ENCODE results near the gene CELF2.

DNA sequence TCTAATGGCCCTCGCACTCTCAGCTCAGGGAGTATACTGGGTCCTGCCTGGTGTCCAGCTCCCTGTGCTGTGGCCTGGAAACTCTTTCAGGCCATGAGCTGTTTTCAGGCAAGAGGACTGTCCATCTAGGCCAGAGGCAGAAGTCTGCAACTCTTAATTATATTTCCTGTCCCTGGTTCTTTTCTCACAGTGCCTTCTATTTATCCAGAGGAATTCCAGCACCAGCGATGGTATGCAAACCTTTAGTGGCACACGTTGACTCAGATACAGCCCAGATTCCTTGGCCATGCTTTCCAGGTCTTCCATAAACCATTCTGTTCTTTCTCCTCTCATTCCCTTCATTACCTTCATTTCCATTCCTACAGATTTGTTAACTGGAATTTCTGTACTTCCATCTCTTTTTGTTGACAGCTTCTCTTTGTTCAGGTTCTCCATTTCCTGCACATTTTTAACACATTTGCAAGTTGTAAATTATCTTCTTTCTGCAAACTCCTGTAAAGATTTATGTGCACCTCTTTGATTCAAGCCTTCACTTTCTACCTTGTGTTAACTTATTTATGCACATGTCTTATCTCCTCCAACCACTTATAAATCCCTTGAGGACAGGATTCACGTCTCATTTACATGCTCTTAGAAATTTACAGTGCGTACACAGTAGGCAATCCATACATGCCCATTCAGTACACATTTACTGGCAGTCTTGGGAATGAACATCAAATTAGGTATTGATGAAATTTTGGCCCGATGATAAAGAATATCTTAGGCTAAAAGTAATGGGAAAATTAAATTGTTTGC is 172.1 kb downstream of the CELF2 start:
- TF ChIP-seq, protein P1, sequence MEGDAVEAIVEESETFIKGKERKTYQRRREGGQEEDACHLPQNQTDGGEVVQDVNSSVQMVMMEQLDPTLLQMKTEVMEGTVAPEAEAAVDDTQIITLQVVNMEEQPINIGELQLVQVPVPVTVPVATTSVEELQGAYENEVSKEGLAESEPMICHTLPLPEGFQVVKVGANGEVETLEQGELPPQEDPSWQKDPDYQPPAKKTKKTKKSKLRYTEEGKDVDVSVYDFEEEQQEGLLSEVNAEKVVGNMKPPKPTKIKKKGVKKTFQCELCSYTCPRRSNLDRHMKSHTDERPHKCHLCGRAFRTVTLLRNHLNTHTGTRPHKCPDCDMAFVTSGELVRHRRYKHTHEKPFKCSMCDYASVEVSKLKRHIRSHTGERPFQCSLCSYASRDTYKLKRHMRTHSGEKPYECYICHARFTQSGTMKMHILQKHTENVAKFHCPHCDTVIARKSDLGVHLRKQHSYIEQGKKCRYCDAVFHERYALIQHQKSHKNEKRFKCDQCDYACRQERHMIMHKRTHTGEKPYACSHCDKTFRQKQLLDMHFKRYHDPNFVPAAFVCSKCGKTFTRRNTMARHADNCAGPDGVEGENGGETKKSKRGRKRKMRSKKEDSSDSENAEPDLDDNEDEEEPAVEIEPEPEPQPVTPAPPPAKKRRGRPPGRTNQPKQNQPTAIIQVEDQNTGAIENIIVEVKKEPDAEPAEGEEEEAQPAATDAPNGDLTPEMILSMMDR (IDR thresholded peaks at IDR 0.05) = no peak
- TF ChIP-seq POLR2AphosphoS5 (IDR thresholded peaks at IDR 0.05) (no peak), POLR2A (IDR thresholded peaks at IDR 0.05) (no peak)
